ENCODE measurements around the gene CAPN2. TPM values are rescaled to one million over a fixed set of nuclear protein-coding genes. Genes with fewer than 3 reads are reported as not detected.
A peak's percentile ranks its signal among the peaks of the same experiment; 100 is the strongest.

Gene CAPN2
- 244 TPM for polyA plus RNA-seq (2013, experiment 1 of 2)
- polyA plus RNA-seq (2013, experiment 2 of 2), result 240 TPM

DNA sequence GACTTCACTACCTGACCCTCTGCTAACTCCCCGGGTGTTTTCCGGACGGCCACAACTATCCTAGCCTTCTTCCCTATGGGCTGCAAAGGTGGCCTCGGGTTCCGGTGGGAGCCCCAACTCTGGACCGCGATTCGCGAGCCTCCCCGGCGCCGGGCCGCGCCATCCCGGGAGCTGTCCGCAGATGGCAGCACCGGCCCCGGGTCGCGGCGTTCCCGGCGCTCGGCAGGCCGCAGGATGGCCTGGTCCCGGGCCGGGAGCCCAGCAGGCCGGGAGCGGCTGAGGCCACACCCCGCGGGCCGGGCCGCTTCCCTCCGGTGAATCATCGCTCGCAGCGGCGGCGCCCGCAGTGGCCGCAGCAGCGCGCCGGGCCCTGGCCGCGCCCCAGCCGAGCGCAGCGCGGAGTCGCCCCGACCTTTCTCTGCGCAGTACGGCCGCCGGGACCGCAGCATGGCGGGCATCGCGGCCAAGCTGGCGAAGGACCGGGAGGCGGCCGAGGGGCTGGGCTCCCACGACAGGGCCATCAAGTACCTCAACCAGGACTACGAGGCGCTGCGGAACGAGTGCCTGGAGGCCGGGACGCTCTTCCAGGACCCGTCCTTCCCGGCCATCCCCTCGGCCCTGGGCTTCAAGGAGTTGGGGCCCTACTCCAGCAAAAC is at the start of gene CAPN2:
TSS of gene CAPN2 (plus strand) at position 346 of the 656 bp plus-strand sequence. CDS start at position 448, 102 bp downstream.
- Histone ChIP-seq H3K4me3 (ENCODE audit: extremely low read depth, insufficient read depth, low read length, poor library complexity, severe bottlenecking) (peak within 1 kb of the TSS; percentile 79), H3K27ac (ENCODE audit: low read depth, low read length, severe bottlenecking) (peak within 1 kb of the TSS; percentile 79), H3K4me1 (ENCODE audit: control insufficient read depth, insufficient read depth, low read length, poor library complexity, severe bottlenecking) (peaks cover 50% of the 10 kb centered on the region), H3K36me3 (ENCODE audit: control insufficient read depth, insufficient read depth, low read length) (peaks cover 30% of the 10 kb centered on the region), H3K9me3 (ENCODE audit: control insufficient read depth, low read length) (no peaks in the 10 kb centered on the region)
- 1% methylated on average over 52 to 70 of the region's 74 CpGs for WGBS, 2 experiments (ENCODE audit: insufficient coverage in 2 of 2)

- H3K27ac ChIP-seq (ENCODE audit: low read depth, low read length, severe bottlenecking), result no peak overlapping the region
- 83 to 100% methylated on average over 1 to 2 of the region's 5 CpGs for WGBS, 2 experiments (ENCODE audit: insufficient coverage in 2 of 2)
- no peaks in the 10 kb centered on the region for H3K36me3 ChIP-seq (ENCODE audit: control insufficient read depth, insufficient read depth, low read length)
Observed at GRCh38 chr1:223662943-223663342, 49.4 kb upstream of the CAPN2 start.

DNA sequence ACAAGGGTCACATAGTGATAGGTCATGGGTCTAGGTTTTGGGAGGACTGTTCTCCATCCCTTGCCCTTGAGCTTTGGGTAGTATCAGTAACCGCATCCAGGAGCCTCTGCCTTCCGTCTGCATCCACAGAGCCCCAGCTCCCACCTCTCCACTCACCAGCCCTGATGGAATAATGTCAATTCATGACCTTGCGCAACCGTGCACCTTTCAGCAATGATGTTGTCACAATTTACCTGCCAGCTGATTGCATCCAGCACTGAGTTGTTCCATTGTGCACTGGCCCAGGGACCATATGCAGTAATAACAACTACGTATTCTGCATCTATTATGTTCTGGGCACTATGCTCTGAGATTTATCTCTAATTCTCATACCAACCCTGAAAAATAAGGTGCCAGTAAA is 48.2 kb upstream of the CAPN2 start:
- Histone ChIP-seq H3K4me3 (ENCODE audit: extremely low read depth, insufficient read depth, low read length, poor library complexity, severe bottlenecking) (no peak overlapping the region), H3K36me3 (ENCODE audit: control insufficient read depth, insufficient read depth, low read length) (no peaks in the 10 kb centered on the region), H3K9me3 (ENCODE audit: control insufficient read depth, low read length) (no peaks in the 10 kb centered on the region), H3K4me1 (ENCODE audit: control insufficient read depth, insufficient read depth, low read length, poor library complexity, severe bottlenecking) (no peaks in the 10 kb centered on the region), H3K27ac (ENCODE audit: low read depth, low read length, severe bottlenecking) (no peak overlapping the region)
- 77 to 78% methylated on average over 5 of the region's 5 CpGs for WGBS, 2 experiments (ENCODE audit: insufficient coverage in 2 of 2)

More at GRCh38 chr1:223662943-223663342, 49.4 kb upstream of the CAPN2 start:
- H3K4me3 ChIP-seq (ENCODE audit: extremely low read depth, insufficient read depth, low read length, poor library complexity, severe bottlenecking), result no peak overlapping the region
- no peaks in the 10 kb centered on the region for H3K4me1 ChIP-seq (ENCODE audit: control insufficient read depth, insufficient read depth, low read length, poor library complexity, severe bottlenecking)
- H3K9me3 ChIP-seq (ENCODE audit: control insufficient read depth, low read length), result no peaks in the 10 kb centered on the region

DNA sequence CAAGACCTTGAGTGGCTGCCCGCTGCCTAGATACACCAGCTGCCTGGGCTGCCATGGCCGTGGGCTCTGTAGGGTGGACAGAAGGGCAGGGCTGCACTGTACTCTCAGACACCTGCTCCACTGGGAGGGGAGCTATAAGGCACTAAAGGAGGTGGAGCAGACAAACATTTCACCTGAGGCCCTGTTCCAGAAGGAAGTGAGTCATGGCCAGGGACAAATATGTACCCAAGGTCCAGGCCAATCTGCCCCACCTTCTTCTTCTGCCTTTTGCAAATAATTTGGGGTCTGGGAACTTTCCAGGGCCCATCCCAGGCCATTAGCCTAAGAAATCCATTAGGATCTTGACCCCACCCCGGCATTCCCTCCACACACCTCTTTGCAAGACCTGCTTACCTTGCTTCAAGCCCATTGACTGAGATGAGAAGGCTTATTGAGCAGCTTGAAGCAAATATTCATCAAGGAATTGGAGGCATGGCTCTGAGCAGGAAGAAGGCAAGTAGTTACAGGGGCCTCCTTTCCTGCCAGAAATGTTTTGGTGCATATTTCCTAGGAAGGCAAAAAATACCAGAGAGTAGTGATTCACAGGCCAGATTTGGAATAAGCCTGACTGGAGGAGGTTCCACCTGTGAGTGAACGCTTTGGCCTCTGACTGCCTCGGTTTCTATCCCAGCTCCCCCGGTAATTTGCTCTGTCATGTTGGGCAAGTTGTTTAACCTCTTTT is 46.6 kb upstream of the CAPN2 start, which contains the start of gene CAPN8:
TSS of gene CAPN8 (minus strand) at position 110 of the 721 bp plus-strand sequence. CDS start at position 55, 55 bp downstream.
- H3K9me3 ChIP-seq (ENCODE audit: control insufficient read depth, low read length), result no peaks in the 10 kb centered on the region

DNA sequence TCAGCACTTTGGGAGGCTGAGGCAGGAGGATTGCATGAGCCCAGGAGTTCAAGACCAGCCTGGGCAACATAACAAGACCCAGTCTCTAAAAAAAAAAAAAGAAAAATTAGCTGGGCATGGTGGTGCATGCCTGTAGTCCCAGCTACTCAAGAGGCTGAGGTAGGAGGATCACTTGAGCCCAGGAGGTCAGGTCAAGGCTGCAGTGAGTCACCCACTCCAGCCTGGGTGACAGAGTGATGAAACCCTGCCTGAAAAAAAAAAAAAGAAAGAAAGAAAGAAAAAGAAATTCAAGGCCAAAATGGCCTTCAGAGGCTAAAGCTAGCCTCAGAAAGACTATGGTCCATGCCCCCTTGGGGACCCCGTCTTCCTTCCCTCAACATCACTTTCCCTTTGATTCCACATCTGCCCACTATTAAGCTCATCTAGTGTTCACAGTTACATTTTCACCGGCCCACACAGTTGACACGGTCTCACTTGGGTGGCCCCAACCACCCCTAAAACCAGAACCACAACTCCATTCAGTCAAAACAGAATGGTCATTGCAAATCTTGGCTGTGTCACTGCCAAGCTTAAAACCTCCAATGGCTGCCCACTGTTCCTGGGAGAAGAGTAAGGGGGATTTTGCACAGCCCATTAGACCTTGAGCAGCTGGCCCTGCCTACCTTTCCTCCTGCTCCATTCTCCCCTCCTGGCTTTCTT is 44.7 kb upstream of the CAPN2 start:
- WGBS, 2 experiments (ENCODE audit: insufficient coverage in 2 of 2), result 96 to 100% methylated on average over 1 to 3 of the region's 3 CpGs
- no peak overlapping the region for H3K4me3 ChIP-seq (ENCODE audit: extremely low read depth, insufficient read depth, low read length, poor library complexity, severe bottlenecking)

More for the DNA sequence above, 46.6 kb upstream of the CAPN2 start, which contains the start of gene CAPN8:
- no peak within 1 kb of the TSS for H3K27ac ChIP-seq (ENCODE audit: low read depth, low read length, severe bottlenecking)
- no peaks in the 10 kb centered on the region for H3K36me3 ChIP-seq (ENCODE audit: control insufficient read depth, insufficient read depth, low read length)
- WGBS, 2 experiments (ENCODE audit: insufficient coverage in 2 of 2), result 75 to 93% methylated on average over 3 to 4 of the region's 6 CpGs
- H3K4me1 ChIP-seq (ENCODE audit: control insufficient read depth, insufficient read depth, low read length, poor library complexity, severe bottlenecking), result no peaks in the 10 kb centered on the region
- no peak within 1 kb of the TSS for H3K4me3 ChIP-seq (ENCODE audit: extremely low read depth, insufficient read depth, low read length, poor library complexity, severe bottlenecking)

DNA sequence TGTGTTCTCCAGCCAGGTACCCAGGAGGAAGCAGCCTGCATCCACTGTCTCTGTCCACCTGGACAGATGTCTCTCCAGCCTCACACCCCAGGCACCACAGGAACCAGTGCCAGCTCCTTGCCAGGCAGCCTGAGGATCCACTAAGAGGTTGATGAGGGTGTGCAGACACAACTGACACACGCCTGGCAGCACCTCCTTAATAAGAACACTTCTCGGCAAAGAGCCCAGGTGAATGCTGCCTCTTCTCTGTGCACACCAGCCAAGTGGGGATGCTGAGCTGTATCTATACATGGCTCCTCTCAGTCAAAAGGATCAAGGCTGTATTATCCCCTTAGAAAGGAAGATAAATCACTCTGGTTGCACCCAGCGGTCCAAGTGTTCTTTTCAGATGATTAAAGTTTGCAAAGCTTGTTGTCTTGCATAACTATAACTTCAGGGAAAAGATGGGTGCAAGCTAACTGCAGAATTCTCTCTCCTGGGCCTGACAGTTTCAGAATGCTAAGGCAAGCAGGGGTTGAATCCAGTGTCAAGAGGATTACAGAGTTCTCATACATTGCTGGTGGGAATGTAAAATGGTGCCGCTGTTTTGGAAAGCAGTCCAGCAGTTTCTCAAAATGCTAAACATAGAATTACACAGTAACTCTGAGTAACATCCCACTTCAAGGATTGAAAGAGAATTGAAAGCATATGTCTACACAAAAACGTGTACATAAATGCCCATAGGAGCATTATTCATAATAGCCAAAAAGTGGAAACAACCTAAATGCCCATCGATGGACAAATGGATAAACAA is 43.1 kb upstream of the CAPN2 start:
- H3K4me1 ChIP-seq (ENCODE audit: control insufficient read depth, insufficient read depth, low read length, poor library complexity, severe bottlenecking), result peaks cover 4% of the 10 kb centered on the region

More for the DNA sequence above, 44.7 kb upstream of the CAPN2 start:
- no peaks in the 10 kb centered on the region for H3K36me3 ChIP-seq (ENCODE audit: control insufficient read depth, insufficient read depth, low read length)
- H3K27ac ChIP-seq (ENCODE audit: low read depth, low read length, severe bottlenecking), result no peak overlapping the region
- H3K4me1 ChIP-seq (ENCODE audit: control insufficient read depth, insufficient read depth, low read length, poor library complexity, severe bottlenecking), result peaks cover 4% of the 10 kb centered on the region
- H3K9me3 ChIP-seq (ENCODE audit: control insufficient read depth, low read length), result no peaks in the 10 kb centered on the region

GRCh38 chr1:223670458-223671159 is 41.7 kb upstream of the CAPN2 start:
- H3K4me3 ChIP-seq (ENCODE audit: extremely low read depth, insufficient read depth, low read length, poor library complexity, severe bottlenecking), result no peak overlapping the region
- no peaks in the 10 kb centered on the region for H3K36me3 ChIP-seq (ENCODE audit: control insufficient read depth, insufficient read depth, low read length)
- H3K4me1 ChIP-seq (ENCODE audit: control insufficient read depth, insufficient read depth, low read length, poor library complexity, severe bottlenecking), result peaks cover 4% of the 10 kb centered on the region
- H3K9me3 ChIP-seq (ENCODE audit: control insufficient read depth, low read length), result peaks cover 17% of the 10 kb centered on the region
- no peak overlapping the region for H3K27ac ChIP-seq (ENCODE audit: low read depth, low read length, severe bottlenecking)
- WGBS, 2 experiments (ENCODE audit: insufficient coverage in 2 of 2), result 58 to 63% methylated on average over 6 to 7 of the region's 7 CpGs

More for the DNA sequence above, 43.1 kb upstream of the CAPN2 start:
- 69 to 100% methylated on average over 1 to 4 of the region's 6 CpGs for WGBS, 2 experiments (ENCODE audit: insufficient coverage in 2 of 2)
- Histone ChIP-seq H3K27ac (ENCODE audit: low read depth, low read length, severe bottlenecking) (no peak overlapping the region), H3K36me3 (ENCODE audit: control insufficient read depth, insufficient read depth, low read length) (no peaks in the 10 kb centered on the region), H3K9me3 (ENCODE audit: control insufficient read depth, low read length) (peaks cover 12% of the 10 kb centered on the region), H3K4me3 (ENCODE audit: extremely low read depth, insufficient read depth, low read length, poor library complexity, severe bottlenecking) (no peak overlapping the region)

GRCh38 chr1:223674119-223674890 is 38.0 kb upstream of the CAPN2 start:
- H3K4me1 ChIP-seq (ENCODE audit: control insufficient read depth, insufficient read depth, low read length, poor library complexity, severe bottlenecking), result peaks cover 4% of the 10 kb centered on the region
- 71 to 88% methylated on average over 4 of the region's 5 CpGs for WGBS, 2 experiments (ENCODE audit: insufficient coverage in 2 of 2)
- no peak overlapping the region for H3K4me3 ChIP-seq (ENCODE audit: extremely low read depth, insufficient read depth, low read length, poor library complexity, severe bottlenecking)
- H3K27ac ChIP-seq (ENCODE audit: low read depth, low read length, severe bottlenecking), result no peak overlapping the region
- H3K9me3 ChIP-seq (ENCODE audit: control insufficient read depth, low read length), result peaks cover 17% of the 10 kb centered on the region
- H3K36me3 ChIP-seq (ENCODE audit: control insufficient read depth, insufficient read depth, low read length), result no peaks in the 10 kb centered on the region

- Histone ChIP-seq H3K9me3 (ENCODE audit: control insufficient read depth, low read length) (peaks cover 8% of the 10 kb centered on the region), H3K4me3 (ENCODE audit: extremely low read depth, insufficient read depth, low read length, poor library complexity, severe bottlenecking) (no peak overlapping the region)
- 90 to 91% methylated on average over 4 to 5 of the region's 6 CpGs for WGBS, 2 experiments (ENCODE audit: insufficient coverage in 2 of 2)
Observed at GRCh38 chr1:223678841-223679240, 33.5 kb upstream of the CAPN2 start.

More at GRCh38 chr1:223678841-223679240, 33.5 kb upstream of the CAPN2 start:
- no peaks in the 10 kb centered on the region for H3K36me3 ChIP-seq (ENCODE audit: control insufficient read depth, insufficient read depth, low read length)
- H3K27ac ChIP-seq (ENCODE audit: low read depth, low read length, severe bottlenecking), result no peak overlapping the region
- H3K4me1 ChIP-seq (ENCODE audit: control insufficient read depth, insufficient read depth, low read length, poor library complexity, severe bottlenecking), result no peaks in the 10 kb centered on the region

All from mesodermal cell (in vitro differentiated cells).